Stimulated activated CD8-positive, alpha-beta memory T cell treated with anti-CD3 and anti-CD28 coated beads, Interleukin-4, amount 100 ng/mL, for 1 hour (primary cell): ENCODE measurements around the gene NR4A3.

Source experiments
- DNase-seq, 2 donors: peaks; one replicate each; pipeline ENCODE4 v3.0.0-alpha.2; 2020; ENCODE audit warnings: low read depth in 2 of 2, low spot score in 1 of 2

The NR4A3 gene

DNA sequence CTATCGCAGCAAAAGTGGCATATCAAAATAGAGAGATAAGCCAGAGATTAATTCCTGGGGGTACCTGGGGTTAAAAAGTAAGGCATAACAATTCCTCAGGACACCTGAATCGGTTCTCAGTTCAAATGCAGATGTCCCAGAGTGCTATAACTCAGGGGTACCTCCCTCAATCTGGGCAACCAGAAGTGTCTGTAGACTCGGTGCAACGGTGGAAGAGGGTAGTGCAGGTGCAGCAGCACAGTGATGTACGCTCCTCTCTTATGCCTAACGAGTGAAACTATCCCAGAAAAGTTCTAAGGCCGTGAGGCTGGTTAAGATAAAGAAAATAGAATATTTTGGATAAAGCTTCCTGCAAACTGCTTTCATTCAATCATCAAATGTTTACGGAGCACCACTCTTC is 7.9 kb upstream of the NR4A3 start:
- no peak for DNase-seq

DNA sequence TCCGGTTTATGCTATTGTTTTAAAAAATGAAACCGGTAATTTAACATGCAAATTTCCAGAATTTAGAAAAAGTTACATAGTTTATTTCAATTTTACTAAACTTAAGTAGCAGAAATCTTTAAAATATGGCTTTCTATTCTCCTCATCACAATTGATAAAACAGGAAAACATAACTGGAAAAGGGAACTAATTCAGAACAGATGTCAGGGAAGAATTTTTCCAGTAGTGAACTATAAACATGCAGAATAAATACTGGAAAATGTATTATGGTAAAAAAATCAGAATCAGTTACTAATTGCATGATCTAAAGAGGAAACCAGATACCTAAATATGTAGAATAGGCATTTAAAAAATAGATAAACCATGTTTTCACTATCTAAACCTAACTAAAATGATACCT is 7.3 kb upstream of the NR4A3 start:
- DNase-seq, result no peak

- no peak for DNase-seq
Measured at GRCh38 chr9:99816392-99816791, 5.3 kb upstream of the NR4A3 start.

- DNase-seq, result no peak
Measured at GRCh38 chr9:99818500-99818899, 3.2 kb upstream of the NR4A3 start.

DNA sequence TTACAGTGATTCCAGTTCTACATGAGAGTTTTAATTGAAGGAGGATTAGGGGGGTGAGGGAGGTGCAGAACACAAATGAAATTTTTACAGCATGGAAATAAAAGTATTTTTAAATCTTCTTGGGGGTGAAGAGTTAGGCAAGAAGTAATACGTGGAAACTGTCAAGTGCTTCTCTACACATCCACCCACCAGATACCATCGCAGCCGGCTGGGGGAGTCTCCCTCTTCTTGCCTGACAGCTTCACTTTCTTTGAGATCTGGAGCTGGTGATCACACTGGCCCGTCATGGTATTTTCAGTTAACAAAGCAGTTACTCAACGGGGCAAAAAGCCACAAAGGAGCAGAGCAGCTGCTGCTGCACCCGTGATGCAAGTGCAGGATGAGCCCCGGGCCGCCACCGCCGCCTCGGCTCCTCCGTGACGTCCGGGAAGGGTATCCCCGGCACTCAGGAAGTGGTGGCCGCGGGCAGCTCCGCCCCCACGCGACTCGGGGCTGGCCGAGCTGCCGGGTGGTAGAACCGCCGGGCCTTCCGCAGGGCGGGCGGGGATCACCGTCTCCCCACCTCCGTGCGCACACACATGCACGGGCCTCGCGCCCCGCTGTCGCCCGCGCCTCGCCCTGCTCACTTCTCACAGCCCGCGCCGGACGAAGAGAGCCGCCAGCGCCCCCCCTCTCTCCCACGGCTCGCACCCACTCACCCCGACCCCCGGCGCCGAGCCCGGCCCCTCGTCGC is 2.4 kb upstream of the NR4A3 start:
- DNase-seq, result peak; percentile 82 to 92

- DNase-seq, result peak; percentile 79 to 87
Measured at GRCh38 chr9:99819856-99820684, 1.6 kb upstream of the NR4A3 start.

- DNase-seq, result no peak
Measured at GRCh38 chr9:99820685-99821395, 845 bp upstream of the NR4A3 start.

DNA sequence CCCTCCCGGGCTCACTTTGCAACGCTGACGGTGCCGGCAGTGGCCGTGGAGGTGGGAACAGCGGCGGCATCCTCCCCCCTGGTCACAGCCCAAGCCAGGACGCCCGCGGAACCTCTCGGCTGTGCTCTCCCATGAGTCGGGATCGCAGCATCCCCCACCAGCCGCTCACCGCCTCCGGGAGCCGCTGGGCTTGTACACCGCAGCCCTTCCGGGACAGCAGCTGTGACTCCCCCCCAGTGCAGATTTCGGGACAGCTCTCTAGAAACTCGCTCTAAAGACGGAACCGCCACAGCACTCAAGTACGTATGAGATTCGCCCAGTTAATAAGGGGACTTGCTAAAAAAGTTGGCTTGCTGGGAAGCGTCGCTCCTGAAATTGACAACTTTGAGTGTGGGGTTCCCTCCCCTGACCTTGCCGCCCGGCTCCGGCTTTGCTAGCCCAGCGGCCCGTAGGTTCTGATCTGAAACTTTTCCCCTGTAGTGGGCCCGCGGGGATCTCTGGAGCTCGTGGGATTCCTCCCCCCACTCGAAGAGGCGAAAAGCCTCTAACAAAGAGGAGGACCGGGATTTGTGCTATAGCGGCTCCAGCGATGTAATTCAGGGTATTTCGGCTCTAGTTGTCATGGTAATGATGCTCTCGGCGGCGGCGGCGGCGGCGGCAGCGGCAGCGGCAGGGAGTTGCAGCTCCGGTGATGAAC is 572 bp downstream of the NR4A3 start:
- DNase-seq, result no peak

- DNase-seq, result no peak
Measured at GRCh38 chr9:99822806-99823591, 1.3 kb downstream of the NR4A3 start.

DNA sequence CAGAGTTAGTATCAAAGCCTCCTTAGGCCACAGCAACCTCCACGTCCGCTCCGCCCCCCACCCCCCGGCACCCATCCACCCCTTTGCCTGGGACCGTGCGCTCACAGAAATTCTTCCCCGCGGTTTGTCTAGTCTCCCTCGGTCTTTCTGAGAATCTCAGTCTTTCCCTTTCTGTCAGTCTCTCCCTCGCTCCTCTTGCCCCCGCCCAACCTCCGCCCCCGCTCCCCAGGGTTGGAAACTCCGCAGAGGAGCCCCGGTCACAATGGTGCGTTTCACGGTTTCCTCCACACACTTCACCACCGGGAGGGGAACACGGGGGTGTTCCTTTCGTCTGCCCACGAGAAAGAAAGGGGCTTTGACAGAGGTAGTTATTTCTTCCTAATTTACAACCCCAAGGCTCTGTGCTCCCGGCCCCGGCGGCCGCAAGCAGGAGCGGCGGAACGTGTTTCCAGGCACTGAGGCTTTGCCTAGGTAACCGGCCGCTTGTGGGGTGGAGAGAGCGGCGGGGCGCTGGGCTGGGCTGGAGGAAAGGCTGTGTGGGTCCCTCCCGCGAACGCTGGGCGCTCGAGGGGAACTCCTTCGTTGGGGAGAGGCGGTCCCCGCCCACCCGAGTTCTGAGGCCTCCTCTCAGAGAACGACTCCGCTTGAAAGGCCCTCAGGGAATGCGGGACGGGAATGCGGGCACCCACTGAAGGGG is 2.1 kb downstream of the NR4A3 start:
- peak; percentile 32 to 53 for DNase-seq

- no peak for DNase-seq
Measured at GRCh38 chr9:99824378-99825171, 2.9 kb downstream of the NR4A3 start.

GRCh38 chr9:99825172-99826046 is 3.7 kb downstream of the NR4A3 start:
- no peak for DNase-seq

DNA sequence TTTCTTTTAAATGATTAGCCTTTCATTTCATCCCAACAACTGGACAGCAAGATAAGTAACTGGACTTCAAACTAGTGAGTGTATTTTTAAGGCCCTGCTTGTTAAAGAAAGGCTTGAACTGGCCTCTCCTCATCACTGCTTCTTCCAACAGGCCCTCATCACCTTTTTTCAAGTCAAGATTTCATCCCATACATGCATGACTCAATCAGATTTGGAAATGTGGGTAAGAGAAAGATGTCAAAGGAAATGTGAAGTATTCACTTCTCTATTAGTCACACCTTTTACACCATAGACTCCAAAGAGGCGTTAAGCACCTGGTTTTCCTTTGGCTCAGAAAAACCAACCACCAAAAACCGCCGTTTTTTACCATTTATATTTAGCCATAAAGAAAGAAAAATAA is 4.9 kb downstream of the NR4A3 start:
- no peak for DNase-seq

GRCh38 chr9:99827244-99827643 is 5.6 kb downstream of the NR4A3 start:
- DNase-seq, result no peak

- no peak for DNase-seq
Measured at GRCh38 chr9:99828054-99828416, 6.3 kb downstream of the NR4A3 start.

DNA sequence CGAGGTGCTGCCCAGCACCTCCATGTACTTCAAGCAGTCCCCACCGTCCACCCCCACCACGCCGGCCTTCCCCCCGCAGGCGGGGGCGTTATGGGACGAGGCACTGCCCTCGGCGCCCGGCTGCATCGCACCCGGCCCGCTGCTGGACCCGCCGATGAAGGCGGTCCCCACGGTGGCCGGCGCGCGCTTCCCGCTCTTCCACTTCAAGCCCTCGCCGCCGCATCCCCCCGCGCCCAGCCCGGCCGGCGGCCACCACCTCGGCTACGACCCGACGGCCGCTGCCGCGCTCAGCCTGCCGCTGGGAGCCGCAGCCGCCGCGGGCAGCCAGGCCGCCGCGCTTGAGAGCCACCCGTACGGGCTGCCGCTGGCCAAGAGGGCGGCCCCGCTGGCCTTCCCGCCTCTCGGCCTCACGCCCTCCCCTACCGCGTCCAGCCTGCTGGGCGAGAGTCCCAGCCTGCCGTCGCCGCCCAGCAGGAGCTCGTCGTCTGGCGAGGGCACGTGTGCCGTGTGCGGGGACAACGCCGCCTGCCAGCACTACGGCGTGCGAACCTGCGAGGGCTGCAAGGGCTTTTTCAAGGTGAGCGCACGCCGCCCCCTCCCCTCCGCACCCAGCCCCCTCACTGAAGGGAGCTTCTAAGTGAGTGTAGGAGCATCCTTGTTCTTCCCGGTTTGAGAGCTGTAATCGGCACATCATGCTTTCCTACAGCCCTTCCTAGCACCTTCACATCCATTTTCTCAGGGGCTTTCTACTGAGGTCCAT is 6.9 kb downstream of the NR4A3 start:
- DNase-seq, result no peak

DNA sequence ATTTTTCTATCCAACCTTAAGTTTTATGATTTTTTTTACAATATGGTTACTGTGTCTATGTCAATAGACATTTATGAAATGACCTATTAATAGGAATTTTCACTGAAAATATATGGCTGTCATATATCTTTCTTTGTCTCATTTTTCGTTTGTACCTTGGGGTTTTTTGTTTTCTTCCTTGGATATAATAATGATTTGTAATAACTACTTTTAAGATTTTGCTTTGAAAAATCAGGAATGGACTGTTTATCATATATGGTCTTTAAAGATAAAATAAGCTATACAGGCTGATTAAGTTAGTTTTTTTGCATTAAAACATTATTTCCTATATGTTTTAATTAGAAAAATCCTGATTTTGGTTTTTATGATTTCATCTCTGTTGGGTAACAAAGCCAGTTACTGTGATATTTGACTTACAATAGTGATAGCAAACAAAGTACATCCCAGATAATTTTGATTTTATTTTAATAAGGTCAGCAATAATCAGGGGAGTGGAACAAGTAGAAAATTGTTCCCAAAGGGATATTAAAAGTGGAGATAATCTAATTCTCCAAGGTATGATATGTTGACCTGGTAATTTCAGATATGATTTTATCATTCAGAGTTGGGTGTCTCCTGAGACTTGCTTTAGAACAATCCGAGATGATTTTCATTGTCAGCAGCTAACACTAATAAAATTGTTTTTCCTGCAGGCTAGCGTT is 10.3 kb downstream of the NR4A3 start:
- DNase-seq, result no peak
